ENCODE results near the gene ACTR6. TPM values are rescaled to one million over a fixed set of nuclear protein-coding genes. Genes with fewer than 3 reads are reported as not detected.
"Not testable (repeated sequence)": the region's sequence is repeated elsewhere in the genome, so short reads cannot be mapped to it uniquely, and the experiment has no call there.

ACTR6 gene
- polyA plus RNA-seq, 1 donor (not counting 4 experiments of a cell fraction or from before 2014, with no cell fraction given), result 33.1 TPM

GRCh38 chr12:100173111-100173510 is 27.5 kb upstream of the ACTR6 start:
- H3K4me2 ChIP-seq (ENCODE audit: control insufficient read depth, extremely low read depth, insufficient read depth, low read depth, low read length), result no peak overlapping the region
- no peak overlapping the region for H3K9ac ChIP-seq (ENCODE audit: control insufficient read depth, extremely low read depth, insufficient read depth, low read length)
- H3K4me3 ChIP-seq (ENCODE audit: control insufficient read depth in 2 of 3, extremely low read depth in 1 of 3, insufficient read depth in 2 of 3, low read depth in 1 of 3, low read length in 3 of 3), result no peak overlapping the region
- H3K27ac ChIP-seq (ENCODE audit: control insufficient read depth, insufficient read depth, low read length), result no peak overlapping the region
- FAIRE-seq, result no peak
- H3K36me3 ChIP-seq (ENCODE audit: control insufficient read depth in 2 of 2, extremely low read depth in 1 of 2, insufficient read depth in 2 of 2, low read length in 2 of 2), result no peaks in the 10 kb centered on the region
- no peaks in the 10 kb centered on the region for H4K20me1 ChIP-seq (ENCODE audit: control insufficient read depth, extremely low read depth, insufficient read depth, low read length)
- peaks cover 7% of the 10 kb centered on the region for H3K4me1 ChIP-seq (ENCODE audit: control insufficient read depth, extremely low read depth, insufficient read depth, low read length)
- TF ChIP-seq, protein P1, sequence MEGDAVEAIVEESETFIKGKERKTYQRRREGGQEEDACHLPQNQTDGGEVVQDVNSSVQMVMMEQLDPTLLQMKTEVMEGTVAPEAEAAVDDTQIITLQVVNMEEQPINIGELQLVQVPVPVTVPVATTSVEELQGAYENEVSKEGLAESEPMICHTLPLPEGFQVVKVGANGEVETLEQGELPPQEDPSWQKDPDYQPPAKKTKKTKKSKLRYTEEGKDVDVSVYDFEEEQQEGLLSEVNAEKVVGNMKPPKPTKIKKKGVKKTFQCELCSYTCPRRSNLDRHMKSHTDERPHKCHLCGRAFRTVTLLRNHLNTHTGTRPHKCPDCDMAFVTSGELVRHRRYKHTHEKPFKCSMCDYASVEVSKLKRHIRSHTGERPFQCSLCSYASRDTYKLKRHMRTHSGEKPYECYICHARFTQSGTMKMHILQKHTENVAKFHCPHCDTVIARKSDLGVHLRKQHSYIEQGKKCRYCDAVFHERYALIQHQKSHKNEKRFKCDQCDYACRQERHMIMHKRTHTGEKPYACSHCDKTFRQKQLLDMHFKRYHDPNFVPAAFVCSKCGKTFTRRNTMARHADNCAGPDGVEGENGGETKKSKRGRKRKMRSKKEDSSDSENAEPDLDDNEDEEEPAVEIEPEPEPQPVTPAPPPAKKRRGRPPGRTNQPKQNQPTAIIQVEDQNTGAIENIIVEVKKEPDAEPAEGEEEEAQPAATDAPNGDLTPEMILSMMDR (optimal IDR thresholded peaks at IDR 0.05 in 1 of 3, IDR thresholded peaks at IDR 0.05 in 1 of 3, conservative IDR thresholded peaks at IDR 0.05 in 1 of 3; ENCODE audit: extremely low read depth in 1 of 3, insufficient read depth in 2 of 3, low read length in 3 of 3), result no peak
- TF ChIP-seq EZH2 (IDR thresholded peaks at IDR 0.05; ENCODE audit: low read length), result no peak
- H3K9me1 ChIP-seq (ENCODE audit: control insufficient read depth, extremely low read depth, insufficient read depth, low read length), result no peaks in the 10 kb centered on the region
- no peaks in the 10 kb centered on the region for H3K27me3 ChIP-seq (ENCODE audit: control insufficient read depth, extremely low read depth, insufficient read depth, low read length)
- dilution Hi-C loops (cut with MboI; ENCODE audit: extremely low pct_ligation_motif_present, low sequenced_read_pairs), result no loop called here
- no peak for DNase-seq (ENCODE audit: low read depth, low spot score)
- H3K79me2 ChIP-seq (ENCODE audit: control insufficient read depth, insufficient read depth, low read length), result no peaks in the 10 kb centered on the region
- no peaks in the 10 kb centered on the region for H3K9me3 ChIP-seq (ENCODE audit: control insufficient read depth, low read depth, low read length)
- H2AFZ ChIP-seq (ENCODE audit: control insufficient read depth, low read length), result no peak overlapping the region

DNA sequence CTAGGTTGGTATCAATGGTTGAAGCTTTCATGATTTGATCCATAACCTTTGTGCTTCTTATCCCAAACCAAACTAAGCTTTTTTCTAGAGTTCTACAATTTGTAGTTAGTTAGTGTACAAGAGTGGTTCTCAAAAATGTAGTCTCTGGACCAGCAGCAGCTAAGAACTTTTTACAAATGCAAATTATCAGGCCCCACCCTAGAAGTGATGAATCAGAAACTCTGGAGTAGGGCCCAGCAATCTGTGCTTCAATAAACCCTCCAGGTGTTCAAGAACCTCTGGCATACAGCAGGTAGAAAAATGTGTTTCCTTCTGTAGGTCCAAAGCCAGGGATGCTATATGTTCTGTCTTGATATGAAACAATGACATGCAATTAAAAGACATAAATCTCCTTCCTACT is 26.1 kb upstream of the ACTR6 start:
- H3K79me2 ChIP-seq (ENCODE audit: control insufficient read depth, insufficient read depth, low read length), result no peaks in the 10 kb centered on the region
- no peak overlapping the region for H3K4me3 ChIP-seq (ENCODE audit: control insufficient read depth in 2 of 3, extremely low read depth in 1 of 3, insufficient read depth in 2 of 3, low read depth in 1 of 3, low read length in 3 of 3)
- no peaks in the 10 kb centered on the region for H3K27me3 ChIP-seq (ENCODE audit: control insufficient read depth, extremely low read depth, insufficient read depth, low read length)
- DNase-seq (ENCODE audit: low read depth, low spot score) (no peak), FAIRE-seq (no peak)
- no peak for TF ChIP-seq EZH2 (IDR thresholded peaks at IDR 0.05; ENCODE audit: low read length)
- TF ChIP-seq, protein P1 (optimal IDR thresholded peaks at IDR 0.05 in 1 of 3, IDR thresholded peaks at IDR 0.05 in 1 of 3, conservative IDR thresholded peaks at IDR 0.05 in 1 of 3; ENCODE audit: extremely low read depth in 1 of 3, insufficient read depth in 2 of 3, low read length in 3 of 3), result no peak
- H3K4me2 ChIP-seq (ENCODE audit: control insufficient read depth, extremely low read depth, insufficient read depth, low read depth, low read length), result no peak overlapping the region
- H2AFZ ChIP-seq (ENCODE audit: control insufficient read depth, low read length), result no peak overlapping the region
- no peaks in the 10 kb centered on the region for H3K4me1 ChIP-seq (ENCODE audit: control insufficient read depth, extremely low read depth, insufficient read depth, low read length)
- H3K9ac ChIP-seq (ENCODE audit: control insufficient read depth, extremely low read depth, insufficient read depth, low read length), result no peak overlapping the region
- no peaks in the 10 kb centered on the region for H3K9me1 ChIP-seq (ENCODE audit: control insufficient read depth, extremely low read depth, insufficient read depth, low read length)
- H3K27ac ChIP-seq (ENCODE audit: control insufficient read depth, insufficient read depth, low read length), result no peak overlapping the region
- dilution Hi-C loops (cut with MboI; ENCODE audit: extremely low pct_ligation_motif_present, low sequenced_read_pairs), result no loop called here
- no peaks in the 10 kb centered on the region for H3K9me3 ChIP-seq (ENCODE audit: control insufficient read depth, low read depth, low read length)
- no peaks in the 10 kb centered on the region for H4K20me1 ChIP-seq (ENCODE audit: control insufficient read depth, extremely low read depth, insufficient read depth, low read length)
- H3K36me3 ChIP-seq (ENCODE audit: control insufficient read depth in 2 of 2, extremely low read depth in 1 of 2, insufficient read depth in 2 of 2, low read length in 2 of 2), result no peaks in the 10 kb centered on the region

DNA sequence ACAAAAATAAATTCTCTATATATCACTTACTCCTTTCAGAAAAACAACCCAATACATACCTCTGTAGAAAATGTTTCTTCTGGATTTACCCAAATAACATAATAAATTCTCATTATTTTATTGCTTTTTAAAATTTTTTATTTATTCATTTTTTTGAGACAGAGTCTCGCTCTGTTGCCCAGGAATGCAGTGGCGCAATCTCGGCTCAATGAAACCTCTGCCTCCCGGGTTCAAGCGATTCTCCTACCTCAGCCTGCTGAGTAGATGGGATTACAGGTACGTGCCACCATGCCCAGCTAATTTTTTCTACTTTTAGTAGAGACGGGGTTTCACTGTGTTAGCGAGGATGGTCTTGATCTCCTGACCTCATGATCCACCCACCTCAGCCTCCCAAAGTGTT is 24.1 kb upstream of the ACTR6 start:
- H3K27me3 ChIP-seq (ENCODE audit: control insufficient read depth, extremely low read depth, insufficient read depth, low read length); DNase-seq (ENCODE audit: low read depth, low spot score); FAIRE-seq; dilution Hi-C loops (cut with MboI; ENCODE audit: extremely low pct_ligation_motif_present, low sequenced_read_pairs); H3K4me1 ChIP-seq (ENCODE audit: control insufficient read depth, extremely low read depth, insufficient read depth, low read length); H3K79me2 ChIP-seq (ENCODE audit: control insufficient read depth, insufficient read depth, low read length); H3K4me2 ChIP-seq (ENCODE audit: control insufficient read depth, extremely low read depth, insufficient read depth, low read depth, low read length); H3K36me3 ChIP-seq (ENCODE audit: control insufficient read depth in 2 of 2, extremely low read depth in 1 of 2, insufficient read depth in 2 of 2, low read length in 2 of 2); H3K9me1 ChIP-seq (ENCODE audit: control insufficient read depth, extremely low read depth, insufficient read depth, low read length); H3K27ac ChIP-seq (ENCODE audit: control insufficient read depth, insufficient read depth, low read length); H3K9me3 ChIP-seq (ENCODE audit: control insufficient read depth, low read depth, low read length); H3K4me3 ChIP-seq (ENCODE audit: control insufficient read depth in 2 of 3, extremely low read depth in 1 of 3, insufficient read depth in 2 of 3, low read depth in 1 of 3, low read length in 3 of 3); H2AFZ ChIP-seq (ENCODE audit: control insufficient read depth, low read length); H3K9ac ChIP-seq (ENCODE audit: control insufficient read depth, extremely low read depth, insufficient read depth, low read length); H4K20me1 ChIP-seq (ENCODE audit: control insufficient read depth, extremely low read depth, insufficient read depth, low read length): not testable (repeated sequence)
